Gastrocnemius medialis (tissue), 4 donors: ENCODE results near the gene COL9A3. TPM values are rescaled to one million over a fixed set of nuclear protein-coding genes. Genes with fewer than 3 reads are reported as not detected.

Experiments
- ATAC-seq, 2 donors: fragments of 150-250 bp; one replicate each; pipeline ENCODE4 v1.9.1; 2016
- DNase-seq, 2 donors: peaks; one replicate each; pipeline ENCODE4 v3.0.0-alpha.2; 2019
- H3K27ac ChIP-seq, 4 donors: fragments of 200-600 bp; sonication (generic); 1 replicate in 1 of 4; 2 replicates in 3 of 4; pipeline ENCODE4 v1.5.1; 2016 to 2018; ENCODE audit warnings: mild to moderate bottlenecking in 2 of 4, moderate library complexity in 1 of 4
- H3K27me3 ChIP-seq, 3 donors: fragments of 200-600 bp; sonication (generic) in 2 of 3; 1 replicate in 1 of 3; 2 replicates in 2 of 3; pipeline versions ENCODE4 v1.5.1 to v1.6.0; 2016 to 2019; ENCODE audit warnings: mild to moderate bottlenecking in 1 of 3, moderate library complexity in 1 of 3
- H3K36me3 ChIP-seq, 2 donors: fragments of 200-600 bp; sonication (generic) in 1 of 2; one replicate each; pipeline ENCODE4 v1.5.1; 2017 to 2018
- H3K4me1 ChIP-seq, 2 donors: fragments of 200-600 bp; sonication (generic) in 1 of 2; one replicate each; pipeline ENCODE4 v1.5.1; 2016 to 2017; ENCODE audit warnings: mild to moderate bottlenecking in 2 of 2
- H3K4me3 ChIP-seq, 4 donors: fragments of 200-600 bp; sonication (generic) in 3 of 4; 1 replicate in 1 of 4; 2 replicates in 3 of 4; pipeline ENCODE4 v1.5.1; 2016 to 2019; ENCODE audit warnings: mild to moderate bottlenecking in 2 of 4
- H3K9me3 ChIP-seq, 3 donors: fragments of 200-600 bp; sonication (generic) in 2 of 3; 1 replicate in 1 of 3; 2 replicates in 2 of 3; pipeline ENCODE4 v1.5.1; 2016 to 2019
- CTCF ChIP-seq, 5 experiments: fragments of 450-650 bp in 3 of 5; fragments of 200-600 bp in 2 of 5; sonication (generic) in 2 of 5; IDR thresholded peaks in 4 of 5; conservative IDR thresholded peaks in 1 of 5; 1 replicate in 4 of 5; 2 replicates in 1 of 5; pipeline ENCODE4 v1.5.1; 2016 to 2019; ENCODE audit warnings: antibody characterized with exemption in 5 of 5, mild to moderate bottlenecking in 3 of 5, moderate library complexity in 3 of 5
- POLR2A ChIP-seq, 2 donors: fragments of 450-650 bp; IDR thresholded peaks; one replicate each; pipeline ENCODE4 v1.6.1; 2017; ENCODE audit warnings: antibody characterized with exemption in 2 of 2, mild to moderate bottlenecking in 2 of 2, moderate library complexity in 2 of 2
- in situ Hi-C, 4 donors: fragments of 200-750 bp; cut with MboI; loops; one replicate each; pipeline versions ENCODE4 v1.15.0 to v1.8.0; 2017; ENCODE audit warnings: low sequenced_read_pairs in 4 of 4
- intact Hi-C: fragments of 100-400 bp; cut with DNase I; formaldehyde crosslinking; loops from one replicate; pipeline ENCODE4 v1.15.1; 2023; ENCODE audit warnings: low total_unique reads
- total RNA-seq, 4 donors: library from RNA; depleted of rRNA; stranded (reverse); fragments of >200 nt; gene quantifications; one replicate each; pipeline versions ENCODE4 v1.1.0 to v1.2.3, GENCODE V29; 2016

The COL9A3 gene
- total RNA-seq, 4 donors from 2014 or later, result 0.41 to 4.1 (median 1.6) TPM

- DNase-seq, result peak; percentile 47 to 73
Observed at GRCh38 chr20:62875419-62876361, 58.8 kb downstream of the COL9A3 start.

DNA sequence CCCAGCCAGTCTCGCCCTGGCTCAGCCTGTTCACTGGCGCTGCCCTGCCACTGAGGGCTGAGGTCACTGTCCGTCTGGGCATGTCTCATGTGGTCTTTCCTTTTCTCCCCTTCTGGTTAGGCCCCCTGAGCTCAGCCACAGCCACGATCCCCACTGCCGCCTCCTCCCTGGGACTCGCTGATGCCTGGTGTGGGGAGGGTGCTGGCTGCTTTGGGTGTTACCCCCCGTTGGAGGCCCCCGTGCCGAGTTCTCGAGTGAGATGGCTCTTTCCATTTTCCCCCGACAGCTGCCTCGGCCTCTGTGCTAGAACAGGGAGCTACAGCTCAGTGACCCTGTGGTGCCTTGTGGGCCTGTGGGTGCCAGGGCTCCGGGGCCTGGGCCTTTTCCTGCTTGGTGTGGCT is 59.7 kb downstream of the COL9A3 start:
- intact Hi-C loops (no loop called here), in situ Hi-C loops (loop anchor here in 1 of 4 donors (25.0 kb wide), 1 partner anchor 136 kb away; the partner anchor contains the start of gene BHLHE23)
- Histone ChIP-seq H3K9me3 (no peaks in the 10 kb centered on the region), H3K36me3 (peaks cover 0 to 7% of the 10 kb centered on the region in 2 donors), H3K27me3 (no peaks in the 10 kb centered on the region), H3K27ac (peak overlapping the region; percentile 51 to 78 (median 67)), H3K4me1 (peaks cover 16 to 20% of the 10 kb centered on the region in 2 donors), H3K4me3 (no peak overlapping the region)
- TF ChIP-seq POLR2A (IDR thresholded peaks at IDR 0.05) (no peak), CTCF (IDR thresholded peaks at IDR 0.05 in 4 of 5, conservative IDR thresholded peaks at IDR 0.05 in 1 of 5) (no peak)
- DNase-seq (no peak), ATAC-seq (no peak)

More at GRCh38 chr20:62875419-62876361, 58.8 kb downstream of the COL9A3 start:
- Histone ChIP-seq H3K36me3 (no peaks in the 10 kb centered on the region), H3K4me3 (peak overlapping the region in 1 of 4 donors; percentile 19), H3K4me1 (peaks cover 16 to 20% of the 10 kb centered on the region in 2 donors), H3K27ac (peak overlapping the region; percentile 51 to 78 (median 67)), H3K27me3 (no peaks in the 10 kb centered on the region), H3K9me3 (no peaks in the 10 kb centered on the region)
- in situ Hi-C loops, result loop anchor here in 1 of 4 donors (25.0 kb wide), 1 partner anchor 137 kb away; the partner anchor contains the start of gene BHLHE23
- intact Hi-C loops, result no loop called here
- TF ChIP-seq POLR2A (IDR thresholded peaks at IDR 0.05) (no peak), CTCF (IDR thresholded peaks at IDR 0.05 in 4 of 5, conservative IDR thresholded peaks at IDR 0.05 in 1 of 5) (peak in 4 of 5 experiments; percentile 16 to 57 (median 22))
- ATAC-seq, result peak; percentile 79 to 84

GRCh38 chr20:62876902-62877816 is 60.3 kb downstream of the COL9A3 start:
- TF ChIP-seq CTCF (IDR thresholded peaks at IDR 0.05 in 4 of 5, conservative IDR thresholded peaks at IDR 0.05 in 1 of 5), result no peak
- TF ChIP-seq POLR2A (IDR thresholded peaks at IDR 0.05), result no peak
- peak; percentile 45 to 50 for ATAC-seq
- Histone ChIP-seq H3K27ac (peak overlapping the region; percentile 51 to 78 (median 67)), H3K4me1 (peaks cover 16 to 20% of the 10 kb centered on the region in 2 donors), H3K36me3 (peaks cover 0 to 13% of the 10 kb centered on the region in 2 donors), H3K4me3 (no peak overlapping the region), H3K9me3 (no peaks in the 10 kb centered on the region), H3K27me3 (no peaks in the 10 kb centered on the region)
- DNase-seq, result peak in 1 of 2 donors; percentile 71
- intact Hi-C loops, result no loop called here
- in situ Hi-C loops, result loop anchor here in 1 of 4 donors (25.0 kb wide), 1 partner anchor 135 kb away; the partner anchor contains the start of gene BHLHE23

DNA sequence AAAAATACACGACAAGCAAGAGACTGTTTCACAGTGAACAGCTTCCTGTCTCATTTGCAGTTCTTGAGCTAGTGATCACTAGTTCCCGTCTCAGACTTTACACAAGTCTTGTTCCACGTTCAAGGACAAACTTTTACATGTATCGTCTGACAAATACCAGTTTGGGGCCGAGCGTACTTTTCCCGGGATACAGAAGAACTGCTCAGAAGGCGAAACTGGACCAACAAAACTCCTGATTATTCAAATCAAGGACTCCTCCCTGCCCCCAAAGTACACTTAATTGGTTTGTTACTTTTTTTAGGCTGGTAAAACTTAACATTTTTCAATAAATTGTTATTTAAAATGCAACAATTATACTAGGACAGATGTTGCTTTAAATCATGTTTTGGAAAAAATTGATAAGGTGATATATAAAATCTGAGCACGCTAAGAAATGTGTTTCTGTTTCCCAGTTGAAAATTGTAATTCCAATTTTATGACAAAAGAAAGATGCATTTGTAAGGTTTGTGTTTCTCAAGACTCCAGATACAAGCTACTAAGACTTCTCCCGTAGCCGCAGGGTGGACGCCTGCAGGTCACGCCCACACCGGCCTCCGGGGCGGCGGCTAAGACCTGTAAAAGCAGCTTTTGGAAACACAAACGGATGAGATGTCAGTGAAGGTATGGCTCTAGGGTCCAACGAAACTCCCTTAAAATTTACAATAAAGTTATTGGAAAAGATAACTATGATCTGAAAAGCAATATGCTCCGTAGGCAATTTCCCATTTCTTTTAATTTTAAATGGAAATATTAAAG is 61.6 kb downstream of the COL9A3 start:
- Histone ChIP-seq H3K9me3 (no peaks in the 10 kb centered on the region), H3K36me3 (peaks cover 0 to 13% of the 10 kb centered on the region in 2 donors), H3K4me1 (peaks cover 16 to 20% of the 10 kb centered on the region in 2 donors), H3K27ac (no peak overlapping the region), H3K27me3 (no peaks in the 10 kb centered on the region), H3K4me3 (no peak overlapping the region)
- DNase-seq, result no peak
- in situ Hi-C loops (loop anchor here in 1 of 4 donors (25.0 kb wide), 1 partner anchor 134 kb away; the partner anchor contains the start of gene BHLHE23), intact Hi-C loops (no loop called here)
- no peak for ATAC-seq
- TF ChIP-seq POLR2A (IDR thresholded peaks at IDR 0.05) (no peak), CTCF (IDR thresholded peaks at IDR 0.05 in 4 of 5, conservative IDR thresholded peaks at IDR 0.05 in 1 of 5) (no peak)
